GM23338 (cell line): ENCODE data around the gene CYP3A7. TPM values are rescaled to one million over a fixed set of nuclear protein-coding genes. Genes with fewer than 3 reads are reported as not detected.

ENCODE experiments used
- ATAC-seq: fragments of 200-7000 bp; cut with Tn5 transposase; 3 replicates; pipeline ENCODE4 v1.9.1; 2020
- DNase-seq: peaks from one replicate; pipeline ENCODE4 v3.0.0-alpha.2; 2015; ENCODE audit warnings: low spot score
- H2AFZ ChIP-seq: fragments of 200-600 bp; sonication (generic); 2 replicates; pipeline ENCODE4 v1.8.0; 2016; ENCODE audit warnings: antibody characterized with exemption, mild to moderate bottlenecking, moderate library complexity
- H3F3A ChIP-seq: fragments of 200-600 bp; sonication (generic); replicated peaks from 2 replicates; pipeline ENCODE4 v1.8.0; 2017; ENCODE audit warnings: antibody characterized with exemption, mixed run types, low read depth
- H3K27ac ChIP-seq: fragments of 200-600 bp; sonication (generic); 2 replicates; pipeline ENCODE4 v1.6.1; 2016; ENCODE audit warnings: low read depth
- H3K27me3 ChIP-seq: fragments of 200-600 bp; sonication (generic); 2 replicates; pipeline ENCODE4 v1.8.0; 2016; ENCODE audit warnings: mild to moderate bottlenecking, mixed run types, moderate library complexity; ENCODE audit not compliant: insufficient read depth
- H3K36me3 ChIP-seq: fragments of 200-600 bp; sonication (generic); 2 replicates; pipeline ENCODE4 v1.8.0; 2016; ENCODE audit warnings: mild to moderate bottlenecking; ENCODE audit not compliant: insufficient read depth
- H3K4me1 ChIP-seq: fragments of 200-600 bp; sonication (generic); 2 replicates; pipeline ENCODE4 v1.8.0; 2016; ENCODE audit warnings: mild to moderate bottlenecking, moderate library complexity; ENCODE audit not compliant: insufficient read depth
- H3K4me2 ChIP-seq: fragments of 200-600 bp; sonication (generic); 2 replicates; pipeline ENCODE4 v1.7.1; 2017; ENCODE audit warnings: mixed run types
- H3K4me3 ChIP-seq: fragments of 200-600 bp; sonication (generic); 2 replicates; pipeline ENCODE4 v1.6.1; 2016; ENCODE audit warnings: mixed run types
- H3K79me2 ChIP-seq: fragments of 200-600 bp; sonication (generic); replicated peaks from 2 replicates; pipeline ENCODE4 v1.8.0; 2017; ENCODE audit warnings: mild to moderate bottlenecking; ENCODE audit not compliant: insufficient read depth
- H3K9me2 ChIP-seq: fragments of 200-600 bp; sonication (generic); 2 replicates; pipeline ENCODE4 v1.8.0; 2017; ENCODE audit not compliant: insufficient read depth
- H4K20me1 ChIP-seq: fragments of 200-600 bp; sonication (generic); replicated peaks from 2 replicates; pipeline ENCODE4 v1.8.0; 2017; ENCODE audit warnings: mild to moderate bottlenecking; ENCODE audit not compliant: insufficient read depth
- H3K27ac Mint-ChIP-seq: 2 replicates; pipeline ENCODE4 v1.8.0; 2020; ENCODE audit warnings: inconsistent platforms, mild to moderate bottlenecking, moderate library complexity, mixed read lengths
- H3K27me3 Mint-ChIP-seq: 3 replicates; pipeline ENCODE4 v1.8.0; 2022; ENCODE audit warnings: low read depth, mild to moderate bottlenecking, moderate library complexity, mixed read lengths, inconsistent platforms; ENCODE audit not compliant: insufficient read depth, poor library complexity
- H3K36me3 Mint-ChIP-seq: 3 replicates; pipeline ENCODE4 v1.8.0; 2021; ENCODE audit warnings: low read depth, mild to moderate bottlenecking, inconsistent platforms, moderate library complexity, mixed read lengths
- H3K4me1 Mint-ChIP-seq: 3 replicates; pipeline ENCODE4 v1.8.0; 2020; ENCODE audit warnings: mild to moderate bottlenecking, inconsistent platforms, mixed read lengths
- H3K4me3 Mint-ChIP-seq: 3 replicates; pipeline ENCODE4 v1.8.0; 2021; ENCODE audit warnings: moderate library complexity, mild to moderate bottlenecking, inconsistent platforms, mixed read lengths
- H3K9me3 Mint-ChIP-seq: 3 replicates; pipeline ENCODE4 v1.8.0; 2020; ENCODE audit warnings: moderate library complexity, mild to moderate bottlenecking, inconsistent platforms, mixed read lengths
- CREB1 ChIP-seq: fragments of 250-450 bp; sonication (Bioruptor Pico); IDR thresholded peaks from 2 replicates; pipeline ENCODE4 v1.5.0; 2020; ENCODE audit warnings: low read depth, mild to moderate bottlenecking, moderate library complexity
- EZH2 ChIP-seq: fragments of 200-600 bp; sonication (generic); IDR thresholded peaks from one replicate; pipeline ENCODE4 v1.8.0; 2017; ENCODE audit warnings: antibody characterized with exemption, mild to moderate bottlenecking, low read depth; ENCODE audit not compliant: unreplicated experiment
- EZH2phosphoT487 ChIP-seq: fragments of 200-600 bp; sonication (generic); IDR thresholded peaks from one replicate; pipeline ENCODE4 v1.8.1; 2018; ENCODE audit warnings: antibody characterized with exemption; ENCODE audit not compliant: unreplicated experiment
- POLR2AphosphoS5 ChIP-seq: IDR thresholded peaks from 2 replicates; pipeline ENCODE4 v1.6.1; 2016; ENCODE audit warnings: antibody characterized with exemption, low read depth
- STAT1 ChIP-seq: IDR thresholded peaks from one replicate; pipeline ENCODE4 v1.6.1; 2016; ENCODE audit warnings: antibody characterized with exemption; ENCODE audit not compliant: unreplicated experiment
- ZNF114 ChIP-seq: fragments of 250-450 bp; sonication (Bioruptor Pico); IDR thresholded peaks from 2 replicates; pipeline ENCODE4 v1.5.0; 2020; ENCODE audit warnings: mild to moderate bottlenecking, moderate library complexity
- ZNF331 ChIP-seq: fragments of 250-450 bp; sonication (Bioruptor Pico); IDR thresholded peaks from 2 replicates; pipeline ENCODE4 v1.5.0; 2020; ENCODE audit warnings: low read depth, mild to moderate bottlenecking, moderate library complexity
- polyA plus RNA-seq: library from polyadenylated mRNA; unstranded; fragments of >200 nt; fragmentation: Nextera tagmentation; extraction: Ambion mirVana; gene quantifications from 2 replicates; pipeline ENCODE4 v1.2.1, GENCODE V29; 2016
- total RNA-seq: library from RNA; depleted of rRNA; stranded (reverse); fragments of >200 nt; shearing (Covaris generic); gene quantifications from 2 replicates; pipeline ENCODE4 v1.2.3, GENCODE V29; 2014
- TF ChIP-seq, protein P1 (sequence below), 2 experiments: fragments of 200-600 bp in 1 of 2; sonication (generic) in 1 of 2; conservative IDR thresholded peaks; 2 replicates each; pipeline versions ENCODE4 v1.5.1 to v1.6.1; 2016 to 2017; ENCODE audit warnings: antibody characterized with exemption in 2 of 2, low read depth in 2 of 2, mild to moderate bottlenecking in 2 of 2, moderate library complexity in 1 of 2
- TF ChIP-seq, protein P2 (sequence below): IDR thresholded peaks from 2 replicates; pipeline ENCODE4 v1.6.1; 2016; ENCODE audit warnings: antibody characterized with exemption
- TF ChIP-seq, protein P3 (sequence below): fragments of 250-450 bp; sonication (Bioruptor Pico); IDR thresholded peaks from 2 replicates; pipeline ENCODE4 v1.5.0; 2020; ENCODE audit warnings: mild to moderate bottlenecking, moderate library complexity

CYP3A7 gene
- total and polyA plus RNA-seq, 2 experiments from 2014 or later, result 0.19 TPM; not detected in 1

DNA sequence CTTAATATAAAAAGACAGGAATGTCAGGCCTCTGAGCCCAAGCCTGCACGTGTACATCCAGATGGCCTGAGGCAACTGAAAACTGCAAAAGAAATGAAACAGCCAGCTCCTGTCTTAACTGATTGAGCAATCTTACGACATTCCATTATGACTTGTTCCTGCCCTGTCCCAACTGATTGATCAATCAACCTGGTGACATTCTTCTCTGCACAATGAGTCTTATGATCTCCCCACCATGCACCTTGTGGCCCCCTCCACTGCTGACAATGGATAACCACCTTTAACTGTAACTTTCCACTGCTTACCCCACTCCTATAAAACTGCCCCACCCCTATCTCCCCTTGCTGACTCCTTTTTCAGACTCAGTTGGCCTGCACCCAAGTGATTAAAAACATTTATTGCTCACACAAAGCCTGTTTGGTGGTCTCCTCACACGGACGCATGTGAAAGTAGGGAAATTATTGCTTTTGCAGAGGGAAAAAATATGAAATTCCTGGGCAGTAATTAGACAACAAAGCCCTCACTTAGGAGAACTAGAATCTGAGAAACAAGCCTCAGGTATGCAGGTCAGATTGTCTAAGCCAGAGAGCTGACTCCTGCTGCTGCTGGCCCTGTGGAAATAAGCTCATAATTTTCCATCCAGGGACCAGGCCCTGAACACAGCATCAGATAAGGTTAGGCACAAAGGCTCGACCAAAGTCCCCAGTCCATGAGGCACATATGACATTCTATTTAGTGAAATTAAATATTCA, 5.3 kb downstream of the CYP3A7 start:
- H3K4me1 ChIP-seq, result no peaks in the 10 kb centered on the region
- no peaks in the 10 kb centered on the region for H4K20me1 ChIP-seq
- TF ChIP-seq POLR2AphosphoS5, result no peak
- no peak for TF ChIP-seq CREB1 (CRISPR knock-in tag)
- TF ChIP-seq EZH2phosphoT487, result no peak
- no peak for TF ChIP-seq ZNF114 (CRISPR knock-in tag)
- TF ChIP-seq ZNF331 (CRISPR knock-in tag), result no peak
- TF ChIP-seq, protein P1, sequence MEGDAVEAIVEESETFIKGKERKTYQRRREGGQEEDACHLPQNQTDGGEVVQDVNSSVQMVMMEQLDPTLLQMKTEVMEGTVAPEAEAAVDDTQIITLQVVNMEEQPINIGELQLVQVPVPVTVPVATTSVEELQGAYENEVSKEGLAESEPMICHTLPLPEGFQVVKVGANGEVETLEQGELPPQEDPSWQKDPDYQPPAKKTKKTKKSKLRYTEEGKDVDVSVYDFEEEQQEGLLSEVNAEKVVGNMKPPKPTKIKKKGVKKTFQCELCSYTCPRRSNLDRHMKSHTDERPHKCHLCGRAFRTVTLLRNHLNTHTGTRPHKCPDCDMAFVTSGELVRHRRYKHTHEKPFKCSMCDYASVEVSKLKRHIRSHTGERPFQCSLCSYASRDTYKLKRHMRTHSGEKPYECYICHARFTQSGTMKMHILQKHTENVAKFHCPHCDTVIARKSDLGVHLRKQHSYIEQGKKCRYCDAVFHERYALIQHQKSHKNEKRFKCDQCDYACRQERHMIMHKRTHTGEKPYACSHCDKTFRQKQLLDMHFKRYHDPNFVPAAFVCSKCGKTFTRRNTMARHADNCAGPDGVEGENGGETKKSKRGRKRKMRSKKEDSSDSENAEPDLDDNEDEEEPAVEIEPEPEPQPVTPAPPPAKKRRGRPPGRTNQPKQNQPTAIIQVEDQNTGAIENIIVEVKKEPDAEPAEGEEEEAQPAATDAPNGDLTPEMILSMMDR (conservative IDR thresholded peaks at IDR 0.05; ENCODE audit: low read depth in 2 of 2), result no peak
- TF ChIP-seq STAT1, result no peak
- TF ChIP-seq, protein P2, sequence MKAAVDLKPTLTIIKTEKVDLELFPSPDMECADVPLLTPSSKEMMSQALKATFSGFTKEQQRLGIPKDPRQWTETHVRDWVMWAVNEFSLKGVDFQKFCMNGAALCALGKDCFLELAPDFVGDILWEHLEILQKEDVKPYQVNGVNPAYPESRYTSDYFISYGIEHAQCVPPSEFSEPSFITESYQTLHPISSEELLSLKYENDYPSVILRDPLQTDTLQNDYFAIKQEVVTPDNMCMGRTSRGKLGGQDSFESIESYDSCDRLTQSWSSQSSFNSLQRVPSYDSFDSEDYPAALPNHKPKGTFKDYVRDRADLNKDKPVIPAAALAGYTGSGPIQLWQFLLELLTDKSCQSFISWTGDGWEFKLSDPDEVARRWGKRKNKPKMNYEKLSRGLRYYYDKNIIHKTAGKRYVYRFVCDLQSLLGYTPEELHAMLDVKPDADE, result no peak
- TF ChIP-seq, protein P3, sequence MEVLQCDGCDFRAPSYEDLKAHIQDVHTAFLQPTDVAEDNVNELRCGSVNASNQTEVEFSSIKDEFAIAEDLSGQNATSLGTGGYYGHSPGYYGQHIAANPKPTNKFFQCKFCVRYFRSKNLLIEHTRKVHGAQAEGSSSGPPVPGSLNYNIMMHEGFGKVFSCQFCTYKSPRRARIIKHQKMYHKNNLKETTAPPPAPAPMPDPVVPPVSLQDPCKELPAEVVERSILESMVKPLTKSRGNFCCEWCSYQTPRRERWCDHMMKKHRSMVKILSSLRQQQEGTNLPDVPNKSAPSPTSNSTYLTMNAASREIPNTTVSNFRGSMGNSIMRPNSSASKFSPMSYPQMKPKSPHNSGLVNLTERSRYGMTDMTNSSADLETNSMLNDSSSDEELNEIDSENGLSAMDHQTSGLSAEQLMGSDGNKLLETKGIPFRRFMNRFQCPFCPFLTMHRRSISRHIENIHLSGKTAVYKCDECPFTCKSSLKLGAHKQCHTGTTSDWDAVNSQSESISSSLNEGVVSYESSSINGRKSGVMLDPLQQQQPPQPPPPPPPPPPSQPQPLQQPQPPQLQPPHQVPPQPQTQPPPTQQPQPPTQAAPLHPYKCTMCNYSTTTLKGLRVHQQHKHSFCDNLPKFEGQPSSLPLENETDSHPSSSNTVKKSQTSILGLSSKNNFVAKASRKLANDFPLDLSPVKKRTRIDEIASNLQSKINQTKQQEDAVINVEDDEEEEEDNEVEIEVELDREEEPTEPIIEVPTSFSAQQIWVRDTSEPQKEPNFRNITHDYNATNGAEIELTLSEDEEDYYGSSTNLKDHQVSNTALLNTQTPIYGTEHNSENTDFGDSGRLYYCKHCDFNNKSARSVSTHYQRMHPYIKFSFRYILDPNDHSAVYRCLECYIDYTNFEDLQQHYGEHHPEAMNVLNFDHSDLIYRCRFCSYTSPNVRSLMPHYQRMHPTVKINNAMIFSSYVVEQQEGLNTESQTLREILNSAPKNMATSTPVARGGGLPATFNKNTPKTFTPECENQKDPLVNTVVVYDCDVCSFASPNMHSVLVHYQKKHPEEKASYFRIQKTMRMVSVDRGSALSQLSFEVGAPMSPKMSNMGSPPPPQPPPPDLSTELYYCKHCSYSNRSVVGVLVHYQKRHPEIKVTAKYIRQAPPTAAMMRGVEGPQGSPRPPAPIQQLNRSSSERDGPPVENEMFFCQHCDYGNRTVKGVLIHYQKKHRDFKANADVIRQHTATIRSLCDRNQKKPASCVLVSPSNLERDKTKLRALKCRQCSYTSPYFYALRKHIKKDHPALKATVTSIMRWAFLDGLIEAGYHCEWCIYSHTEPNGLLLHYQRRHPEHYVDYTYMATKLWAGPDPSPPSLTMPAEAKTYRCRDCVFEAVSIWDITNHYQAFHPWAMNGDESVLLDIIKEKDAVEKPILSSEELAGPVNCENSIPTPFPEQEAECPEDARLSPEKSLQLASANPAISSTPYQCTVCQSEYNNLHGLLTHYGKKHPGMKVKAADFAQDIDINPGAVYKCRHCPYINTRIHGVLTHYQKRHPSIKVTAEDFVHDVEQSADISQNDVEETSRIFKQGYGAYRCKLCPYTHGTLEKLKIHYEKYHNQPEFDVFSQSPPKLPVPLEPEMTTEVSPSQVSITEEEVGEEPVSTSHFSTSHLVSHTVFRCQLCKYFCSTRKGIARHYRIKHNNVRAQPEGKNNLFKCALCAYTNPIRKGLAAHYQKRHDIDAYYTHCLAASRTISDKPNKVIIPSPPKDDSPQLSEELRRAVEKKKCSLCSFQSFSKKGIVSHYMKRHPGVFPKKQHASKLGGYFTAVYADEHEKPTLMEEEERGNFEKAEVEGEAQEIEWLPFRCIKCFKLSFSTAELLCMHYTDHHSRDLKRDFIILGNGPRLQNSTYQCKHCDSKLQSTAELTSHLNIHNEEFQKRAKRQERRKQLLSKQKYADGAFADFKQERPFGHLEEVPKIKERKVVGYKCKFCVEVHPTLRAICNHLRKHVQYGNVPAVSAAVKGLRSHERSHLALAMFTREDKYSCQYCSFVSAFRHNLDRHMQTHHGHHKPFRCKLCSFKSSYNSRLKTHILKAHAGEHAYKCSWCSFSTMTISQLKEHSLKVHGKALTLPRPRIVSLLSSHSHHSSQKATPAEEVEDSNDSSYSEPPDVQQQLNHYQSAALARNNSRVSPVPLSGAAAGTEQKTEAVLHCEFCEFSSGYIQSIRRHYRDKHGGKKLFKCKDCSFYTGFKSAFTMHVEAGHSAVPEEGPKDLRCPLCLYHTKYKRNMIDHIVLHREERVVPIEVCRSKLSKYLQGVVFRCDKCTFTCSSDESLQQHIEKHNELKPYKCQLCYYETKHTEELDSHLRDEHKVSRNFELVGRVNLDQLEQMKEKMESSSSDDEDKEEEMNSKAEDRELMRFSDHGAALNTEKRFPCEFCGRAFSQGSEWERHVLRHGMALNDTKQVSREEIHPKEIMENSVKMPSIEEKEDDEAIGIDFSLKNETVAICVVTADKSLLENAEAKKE (CRISPR knock-in tag), result no peak
- TF ChIP-seq EZH2, result no peak
- no peaks in the 10 kb centered on the region for H3K27me3 ChIP-seq
- H3K36me3 ChIP-seq, result no peaks in the 10 kb centered on the region
- no peak overlapping the region for H3K4me3 Mint-ChIP-seq
- no peaks in the 10 kb centered on the region for H3K9me3 Mint-ChIP-seq
- no peak overlapping the region for H3K4me3 ChIP-seq
- H3K27ac ChIP-seq, result no peak overlapping the region
- DNase-seq (no peak), ATAC-seq (no peak)
- H2AFZ ChIP-seq, result no peak overlapping the region
- no peak overlapping the region for H3K27ac Mint-ChIP-seq
- no peaks in the 10 kb centered on the region for H3K36me3 Mint-ChIP-seq
- no peaks in the 10 kb centered on the region for H3K4me1 Mint-ChIP-seq
- no peaks in the 10 kb centered on the region for H3K79me2 ChIP-seq
- no peaks in the 10 kb centered on the region for H3K27me3 Mint-ChIP-seq
- no peak overlapping the region for H3K4me2 ChIP-seq
- no peaks in the 10 kb centered on the region for H3F3A ChIP-seq
- H3K9me2 ChIP-seq, result peaks cover 4% of the 10 kb centered on the region; the same call in 1 of the 2 replicates
